HG03135 (cell line): Measurements from ENCODE around the gene FAM204A.
A peak's percentile ranks its signal among the peaks of the same experiment; 100 is the strongest.

ENCODE experiments used
- ATAC-seq: cut with Tn5 transposase; IDR thresholded peaks from one replicate; pipeline ENCODE4 v1.9.1; 2021; ENCODE audit warnings: mild to moderate bottlenecking, moderate library complexity; ENCODE audit not compliant: unreplicated experiment

The FAM204A gene

GRCh38 chr10:118332948-118333710 lies 9.0 kb downstream of the FAM204A start:
- no peak for ATAC-seq

GRCh38 chr10:118332236-118332635 lies 9.9 kb downstream of the FAM204A start:
- peak; percentile 77 for ATAC-seq

- no peak for ATAC-seq
Measured at GRCh38 chr10:118330295-118331076, 11.6 kb downstream of the FAM204A start.

GRCh38 chr10:118324140-118324539 lies 18.0 kb downstream of the FAM204A start:
- ATAC-seq, result no peak

GRCh38 chr10:118321724-118322575 lies 20.2 kb downstream of the FAM204A start:
- no peak for ATAC-seq

- no peak for ATAC-seq
Measured at GRCh38 chr10:118315629-118316028, 26.5 kb downstream of the FAM204A start.

GRCh38 chr10:118314882-118315281 lies 27.2 kb downstream of the FAM204A start:
- no peak for ATAC-seq

GRCh38 chr10:118311505-118311904 lies 30.6 kb downstream of the FAM204A start:
- no peak for ATAC-seq

GRCh38 chr10:118310822-118311221 lies 31.3 kb downstream of the FAM204A start:
- ATAC-seq, result no peak

GRCh38 chr10:118309911-118310310 lies 32.2 kb downstream of the FAM204A start:
- no peak for ATAC-seq

- ATAC-seq, result no peak
Measured at GRCh38 chr10:118308664-118309063, 33.5 kb downstream of the FAM204A start.

GRCh38 chr10:118307859-118308258 lies 34.3 kb downstream of the FAM204A start:
- ATAC-seq, result no peak

- ATAC-seq, result no peak
Measured at GRCh38 chr10:118307220-118307619, 34.9 kb downstream of the FAM204A start.

GRCh38 chr10:118305730-118306129 lies 36.4 kb downstream of the FAM204A start:
- no peak for ATAC-seq

- ATAC-seq, result no peak
Measured at GRCh38 chr10:118304521-118304920, 37.6 kb downstream of the FAM204A start.

- ATAC-seq, result no peak
Measured at GRCh38 chr10:118301211-118301610, 40.9 kb downstream of the FAM204A start.

GRCh38 chr10:118300320-118300719 lies 41.8 kb downstream of the FAM204A start:
- ATAC-seq, result no peak

- ATAC-seq, result no peak
Measured at GRCh38 chr10:118298787-118299186, 43.3 kb downstream of the FAM204A start.

GRCh38 chr10:118291122-118291521 lies 51.0 kb downstream of the FAM204A start:
- no peak for ATAC-seq

GRCh38 chr10:118290471-118290995 lies 51.6 kb downstream of the FAM204A start:
- ATAC-seq, result no peak
